ENCODE results near the gene PCDHGC5.

The PCDHGC5 gene

GRCh38 chr5:141513627-141514329 lies 24.9 kb downstream of the PCDHGC5 start:
- DNase-seq = no peak

- no peak for DNase-seq
Measured at GRCh38 chr5:141514330-141515133, 25.7 kb downstream of the PCDHGC5 start.

- no peak for DNase-seq
Measured at GRCh38 chr5:141515141-141515540, 26.3 kb downstream of the PCDHGC5 start.

GRCh38 chr5:141515946-141516671 lies 27.2 kb downstream of the PCDHGC5 start:
- no peak for DNase-seq

GRCh38 chr5:141516672-141517025 lies 27.8 kb downstream of the PCDHGC5 start:
- no peak for DNase-seq

GRCh38 chr5:141517312-141517711 lies 28.4 kb downstream of the PCDHGC5 start:
- no peak for DNase-seq

GRCh38 chr5:141517880-141518617 lies 29.2 kb downstream of the PCDHGC5 start:
- DNase-seq = no peak

- DNase-seq = no peak
Measured at GRCh38 chr5:141518618-141519015, 29.7 kb downstream of the PCDHGC5 start.

- no peak for DNase-seq
Measured at GRCh38 chr5:141519605-141520565, 31.0 kb downstream of the PCDHGC5 start.

GRCh38 chr5:141521244-141521781 lies 32.4 kb downstream of the PCDHGC5 start:
- no peak for DNase-seq

GRCh38 chr5:141522301-141522700 lies 33.4 kb downstream of the PCDHGC5 start:
- no peak for DNase-seq

- no peak for DNase-seq
Measured at GRCh38 chr5:141523991-141524390, 35.1 kb downstream of the PCDHGC5 start.

GRCh38 chr5:141524604-141525597 lies 36.0 kb downstream of the PCDHGC5 start:
- peak; percentile 66 for DNase-seq

GRCh38 chr5:141525653-141526052 lies 36.8 kb downstream of the PCDHGC5 start:
- no peak for DNase-seq

- DNase-seq = no peak
Measured at GRCh38 chr5:141527426-141527825, 38.5 kb downstream of the PCDHGC5 start.

GRCh38 chr5:141528291-141528984 lies 39.6 kb downstream of the PCDHGC5 start:
- no peak for DNase-seq

- no peak for DNase-seq
Measured at GRCh38 chr5:141529002-141529401, 40.1 kb downstream of the PCDHGC5 start.

GRCh38 chr5:141529873-141530272 lies 41.0 kb downstream of the PCDHGC5 start:
- DNase-seq = no peak

GRCh38 chr5:141532726-141533125 lies 43.8 kb downstream of the PCDHGC5 start:
- no peak for DNase-seq

- no peak for DNase-seq
Measured at GRCh38 chr5:141533897-141534296, 45.0 kb downstream of the PCDHGC5 start.
